Cardiac muscle cell (in vitro differentiated cells and primary cell): ENCODE measurements around the gene CES2. TPM values are rescaled to one million over a fixed set of nuclear protein-coding genes. Genes with fewer than 3 reads are reported as not detected.
A peak's percentile ranks its signal among the peaks of the same experiment; 100 is the strongest.

Experiments used
- DNase-seq, 2 donors: peaks; one replicate each; pipeline versions ENCODE4 v3.0.0 to v3.0.0-alpha.2; 2010 to 2017; ENCODE audit warnings: low read depth in 1 of 2, low spot score in 1 of 2
- H3K27ac ChIP-seq: fragments of 200-600 bp; sonication (generic); 2 replicates; pipeline ENCODE4 v1.5.1; 2016
- H3K27me3 ChIP-seq: fragments of 200-600 bp; sonication (generic); 2 replicates; pipeline ENCODE4 v1.6.0; 2016; ENCODE audit warnings: control low read depth
- H3K36me3 ChIP-seq: fragments of 200-600 bp; sonication (generic); 2 replicates; pipeline ENCODE4 v1.5.1; 2016; ENCODE audit warnings: control low read depth
- H3K4me1 ChIP-seq: fragments of 200-600 bp; sonication (generic); 2 replicates; pipeline ENCODE4 v1.8.1; 2017; ENCODE audit warnings: low read depth, mild to moderate bottlenecking, mixed run types
- H3K4me3 ChIP-seq: fragments of 200-600 bp; sonication (generic); 2 replicates; pipeline ENCODE4 v1.5.1; 2016; ENCODE audit warnings: mild to moderate bottlenecking
- H3K9me3 ChIP-seq: fragments of 200-600 bp; sonication (generic); 2 replicates; pipeline ENCODE4 v1.5.1; 2017; ENCODE audit warnings: low read depth, mild to moderate bottlenecking, control low read depth
- CTCF ChIP-seq: IDR thresholded peaks from 2 replicates; pipeline ENCODE4 v1.5.1; 2012; ENCODE audit warnings: low read depth, mild to moderate bottlenecking, low read length
- polyA plus RNA-seq: library from polyadenylated mRNA; unstranded; fragments of >200 nt; fragmentation: Nextera tagmentation; extraction: Ambion mirVana; gene quantifications from 2 replicates; pipeline ENCODE4 v1.2.1, GENCODE V29; 2016
- total RNA-seq: library from RNA; depleted of rRNA; stranded (reverse); fragments of >200 nt; gene quantifications from 2 replicates; pipeline ENCODE4 v1.2.3, GENCODE V29; 2016

CES2 gene
- total and polyA plus RNA-seq, 2 experiments from 2014 or later, result 69.1 to 84.2 TPM

GRCh38 chr16:66975302-66975893 lies 40.1 kb downstream of the CES2 start:
- H3K9me3 ChIP-seq, result no peaks in the 10 kb centered on the region
- no peak for DNase-seq
- no peak overlapping the region for H3K4me3 ChIP-seq
- no peaks in the 10 kb centered on the region for H3K36me3 ChIP-seq
- no peak for TF ChIP-seq CTCF
- no peak overlapping the region for H3K27ac ChIP-seq
- no peaks in the 10 kb centered on the region for H3K4me1 ChIP-seq
- no peaks in the 10 kb centered on the region for H3K27me3 ChIP-seq

- no peak for DNase-seq
- no peak for TF ChIP-seq CTCF
These were observed 41.4 kb downstream of the CES2 start for GRCh38 chr16:66976746-66977145.

DNA sequence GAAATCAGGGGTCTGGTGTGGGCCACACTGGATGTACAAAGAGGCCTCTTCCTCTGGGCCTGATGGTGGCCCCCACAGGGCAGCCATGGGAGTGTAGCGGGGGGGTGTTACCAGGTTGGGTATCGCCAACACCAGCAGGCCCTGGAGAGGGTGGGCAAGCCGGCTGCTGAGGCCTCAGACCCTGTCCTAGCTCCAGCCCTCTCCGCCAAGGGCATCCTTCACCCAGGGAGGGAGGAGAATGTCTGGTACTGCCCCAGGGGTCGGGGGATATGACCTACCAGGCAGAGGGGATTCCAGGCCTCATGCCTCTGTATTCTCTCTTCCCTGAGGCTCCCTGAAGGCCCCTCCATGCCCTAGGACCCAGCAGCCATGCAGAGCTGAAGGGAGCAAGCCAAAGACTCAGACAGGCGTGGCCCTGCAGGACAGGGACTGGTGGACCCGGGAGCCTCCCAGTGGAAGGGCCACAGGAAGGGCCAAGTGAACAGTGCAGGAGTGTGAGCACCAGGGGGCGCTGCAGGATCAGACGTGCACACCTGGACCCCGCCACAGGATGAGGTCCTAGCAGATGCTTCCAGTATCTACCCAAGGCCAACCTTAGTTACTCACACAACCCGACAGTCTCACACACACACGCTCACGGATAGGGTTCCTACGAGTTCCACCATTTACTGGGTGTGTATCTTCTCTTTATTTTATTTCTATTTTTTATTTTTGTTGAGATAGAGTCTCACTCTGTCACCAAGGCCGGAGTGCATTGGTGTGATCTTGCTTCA lies 42.2 kb downstream of the CES2 start:
- H3K27ac ChIP-seq, result no peak overlapping the region
- DNase-seq, result peak; percentile 88 to 89
- TF ChIP-seq CTCF, result peak; percentile 89
- no peaks in the 10 kb centered on the region for H3K9me3 ChIP-seq
- no peaks in the 10 kb centered on the region for H3K4me1 ChIP-seq
- no peak overlapping the region for H3K4me3 ChIP-seq
- H3K27me3 ChIP-seq, result no peaks in the 10 kb centered on the region
- H3K36me3 ChIP-seq, result no peaks in the 10 kb centered on the region

More at GRCh38 chr16:66976746-66977145, 41.4 kb downstream of the CES2 start:
- H3K36me3 ChIP-seq, result no peaks in the 10 kb centered on the region
- no peaks in the 10 kb centered on the region for H3K9me3 ChIP-seq
- H3K27ac ChIP-seq, result no peak overlapping the region
- no peaks in the 10 kb centered on the region for H3K4me1 ChIP-seq
- H3K4me3 ChIP-seq, result no peak overlapping the region
- no peaks in the 10 kb centered on the region for H3K27me3 ChIP-seq

- no peaks in the 10 kb centered on the region for H3K4me1 ChIP-seq
- no peak overlapping the region for H3K4me3 ChIP-seq
- no peaks in the 10 kb centered on the region for H3K9me3 ChIP-seq
- H3K27ac ChIP-seq, result no peak overlapping the region
- no peaks in the 10 kb centered on the region for H3K27me3 ChIP-seq
- no peak for TF ChIP-seq CTCF
- no peaks in the 10 kb centered on the region for H3K36me3 ChIP-seq
- DNase-seq, result peak in 1 of 2 donors; percentile 37
These were observed 43.8 kb downstream of the CES2 start for GRCh38 chr16:66979011-66979717.

GRCh38 chr16:66983033-66983432 lies 47.7 kb downstream of the CES2 start:
- no peaks in the 10 kb centered on the region for H3K36me3 ChIP-seq
- H3K27me3 ChIP-seq, result no peaks in the 10 kb centered on the region
- H3K4me3 ChIP-seq, result no peak overlapping the region
- DNase-seq, result no peak
- H3K4me1 ChIP-seq, result no peaks in the 10 kb centered on the region
- TF ChIP-seq CTCF, result no peak
- H3K9me3 ChIP-seq, result no peaks in the 10 kb centered on the region
- H3K27ac ChIP-seq, result no peak overlapping the region
